ENCODE results near the gene RAP1GAP.

Gene RAP1GAP

GRCh38 chr1:21613072-21613867 is 55.9 kb downstream of the RAP1GAP start:
- Histone ChIP-seq H3K4me1 (ENCODE audit: insufficient read depth, low read length) (peaks cover under 1% of the 10 kb centered on the region; the same call in 1 of the 2 replicates), H3K27ac (ENCODE audit: low read depth, low read length) (no peak overlapping the region), H3K9ac (ENCODE audit: low read depth, low read length) (no peak overlapping the region), H3K9me3 (ENCODE audit: insufficient read depth, low read depth, low read length) (no peaks in the 10 kb centered on the region), H3K36me3 (ENCODE audit: insufficient read depth, low read length) (no peaks in the 10 kb centered on the region), H3K27me3 (ENCODE audit: insufficient read depth, low read length) (no peaks in the 10 kb centered on the region), H3K4me3 (ENCODE audit: low read length) (no peak overlapping the region)
- 92% methylated on average over 19 of the region's 19 CpGs for WGBS

DNA sequence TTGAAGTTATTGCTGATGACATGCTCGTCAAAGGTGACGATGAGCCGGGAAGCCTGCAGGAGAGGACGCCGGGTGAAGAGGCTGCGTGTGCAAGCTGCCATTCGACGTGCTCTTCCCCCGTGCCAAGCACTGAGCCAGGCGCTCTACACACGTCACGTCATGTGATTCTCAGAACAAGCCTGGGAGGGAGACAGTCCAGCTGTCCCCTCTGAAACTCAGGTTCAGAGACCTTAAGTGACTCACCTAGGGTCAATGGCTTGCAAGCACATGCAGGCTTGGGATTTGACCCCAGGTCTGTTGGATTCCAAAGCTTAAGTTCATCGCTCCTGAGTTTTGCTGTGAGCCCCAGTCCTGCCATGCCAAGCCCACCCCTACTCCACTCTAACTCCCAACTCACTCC is 57.1 kb downstream of the RAP1GAP start:
- H3K27ac ChIP-seq (ENCODE audit: low read depth, low read length), result no peak overlapping the region
- H3K36me3 ChIP-seq (ENCODE audit: insufficient read depth, low read length), result no peaks in the 10 kb centered on the region
- H3K27me3 ChIP-seq (ENCODE audit: insufficient read depth, low read length), result no peaks in the 10 kb centered on the region
- H3K4me3 ChIP-seq (ENCODE audit: low read length), result no peak overlapping the region
- H3K9ac ChIP-seq (ENCODE audit: low read depth, low read length), result no peak overlapping the region
- WGBS, result 94% methylated on average over 13 of the region's 13 CpGs
- H3K9me3 ChIP-seq (ENCODE audit: insufficient read depth, low read depth, low read length), result no peaks in the 10 kb centered on the region
- H3K4me1 ChIP-seq (ENCODE audit: insufficient read depth, low read length), result peaks cover 3% of the 10 kb centered on the region; the same call in 1 of the 2 replicates

DNA sequence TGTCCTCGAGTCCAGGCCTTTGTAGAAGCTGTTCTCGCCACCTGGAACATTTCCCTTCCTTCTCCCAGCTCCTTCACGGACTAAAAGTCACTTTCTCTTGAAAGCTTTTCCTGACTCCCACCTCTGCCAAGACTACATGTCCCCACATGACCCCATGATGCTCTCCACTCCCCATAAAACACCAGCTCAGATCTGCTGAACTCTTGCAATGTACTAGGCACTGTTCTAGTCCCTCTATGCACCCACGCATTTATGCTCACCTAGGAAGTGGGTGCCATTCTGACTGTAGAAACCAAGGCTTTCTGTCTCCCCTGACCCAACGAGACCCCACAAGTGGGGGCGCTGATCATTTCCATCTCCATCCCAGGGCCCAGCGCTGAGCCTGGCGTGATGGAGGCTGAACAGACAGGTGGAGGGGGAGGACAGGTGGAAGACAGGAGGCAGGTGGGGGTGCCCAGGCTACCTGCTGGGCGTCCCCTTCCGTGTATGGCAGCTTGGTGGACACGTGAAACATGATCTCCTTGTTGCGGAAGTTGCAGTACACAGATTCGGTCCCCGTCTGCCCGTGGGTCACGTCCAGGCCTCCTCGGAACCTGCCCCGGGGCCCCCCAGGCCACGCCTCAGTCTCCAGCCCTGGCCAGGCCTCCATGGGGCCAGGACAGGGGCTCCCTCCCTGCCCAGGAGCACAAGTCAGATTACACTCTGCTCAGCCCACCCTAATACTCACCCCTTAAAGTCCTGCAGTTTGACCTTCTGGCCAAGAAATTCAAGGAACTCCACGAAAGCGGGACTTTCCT is 58.0 kb downstream of the RAP1GAP start:
- Histone ChIP-seq H3K27me3 (ENCODE audit: insufficient read depth, low read length) (no peaks in the 10 kb centered on the region), H3K9ac (ENCODE audit: low read depth, low read length) (no peak overlapping the region; the same call in 1 of the 2 replicates), H3K4me3 (ENCODE audit: low read length) (no peak overlapping the region), H3K9me3 (ENCODE audit: insufficient read depth, low read depth, low read length) (no peaks in the 10 kb centered on the region), H3K4me1 (ENCODE audit: insufficient read depth, low read length) (peaks cover 3% of the 10 kb centered on the region; the same call in 1 of the 2 replicates), H3K27ac (ENCODE audit: low read depth, low read length) (no peak overlapping the region), H3K36me3 (ENCODE audit: insufficient read depth, low read length) (no peaks in the 10 kb centered on the region)
- WGBS, result 94% methylated on average over 21 of the region's 21 CpGs

GRCh38 chr1:21610027-21610426 is 59.1 kb downstream of the RAP1GAP start:
- WGBS, result 94% methylated on average over 15 of the region's 16 CpGs
- Histone ChIP-seq H3K27ac (ENCODE audit: low read depth, low read length) (no peak overlapping the region), H3K9me3 (ENCODE audit: insufficient read depth, low read depth, low read length) (no peaks in the 10 kb centered on the region), H3K4me1 (ENCODE audit: insufficient read depth, low read length) (peaks cover 3% of the 10 kb centered on the region; the same call in 1 of the 2 replicates), H3K36me3 (ENCODE audit: insufficient read depth, low read length) (no peaks in the 10 kb centered on the region), H3K27me3 (ENCODE audit: insufficient read depth, low read length) (no peaks in the 10 kb centered on the region), H3K4me3 (ENCODE audit: low read length) (no peak overlapping the region), H3K9ac (ENCODE audit: low read depth, low read length) (no peak overlapping the region)

- no peaks in the 10 kb centered on the region for H3K9me3 ChIP-seq (ENCODE audit: insufficient read depth, low read depth, low read length)
- 86% methylated on average over 4 of the region's 4 CpGs for WGBS
- H3K4me3 ChIP-seq (ENCODE audit: low read length), result no peak overlapping the region
- no peak overlapping the region for H3K27ac ChIP-seq (ENCODE audit: low read depth, low read length)
- H3K4me1 ChIP-seq (ENCODE audit: insufficient read depth, low read length), result peaks cover 3% of the 10 kb centered on the region; the same call in 1 of the 2 replicates
- no peaks in the 10 kb centered on the region for H3K36me3 ChIP-seq (ENCODE audit: insufficient read depth, low read length)
- H3K27me3 ChIP-seq (ENCODE audit: insufficient read depth, low read length), result no peaks in the 10 kb centered on the region
- no peak overlapping the region for H3K9ac ChIP-seq (ENCODE audit: low read depth, low read length)
Measured at GRCh38 chr1:21608798-21609197, 60.4 kb downstream of the RAP1GAP start.

DNA sequence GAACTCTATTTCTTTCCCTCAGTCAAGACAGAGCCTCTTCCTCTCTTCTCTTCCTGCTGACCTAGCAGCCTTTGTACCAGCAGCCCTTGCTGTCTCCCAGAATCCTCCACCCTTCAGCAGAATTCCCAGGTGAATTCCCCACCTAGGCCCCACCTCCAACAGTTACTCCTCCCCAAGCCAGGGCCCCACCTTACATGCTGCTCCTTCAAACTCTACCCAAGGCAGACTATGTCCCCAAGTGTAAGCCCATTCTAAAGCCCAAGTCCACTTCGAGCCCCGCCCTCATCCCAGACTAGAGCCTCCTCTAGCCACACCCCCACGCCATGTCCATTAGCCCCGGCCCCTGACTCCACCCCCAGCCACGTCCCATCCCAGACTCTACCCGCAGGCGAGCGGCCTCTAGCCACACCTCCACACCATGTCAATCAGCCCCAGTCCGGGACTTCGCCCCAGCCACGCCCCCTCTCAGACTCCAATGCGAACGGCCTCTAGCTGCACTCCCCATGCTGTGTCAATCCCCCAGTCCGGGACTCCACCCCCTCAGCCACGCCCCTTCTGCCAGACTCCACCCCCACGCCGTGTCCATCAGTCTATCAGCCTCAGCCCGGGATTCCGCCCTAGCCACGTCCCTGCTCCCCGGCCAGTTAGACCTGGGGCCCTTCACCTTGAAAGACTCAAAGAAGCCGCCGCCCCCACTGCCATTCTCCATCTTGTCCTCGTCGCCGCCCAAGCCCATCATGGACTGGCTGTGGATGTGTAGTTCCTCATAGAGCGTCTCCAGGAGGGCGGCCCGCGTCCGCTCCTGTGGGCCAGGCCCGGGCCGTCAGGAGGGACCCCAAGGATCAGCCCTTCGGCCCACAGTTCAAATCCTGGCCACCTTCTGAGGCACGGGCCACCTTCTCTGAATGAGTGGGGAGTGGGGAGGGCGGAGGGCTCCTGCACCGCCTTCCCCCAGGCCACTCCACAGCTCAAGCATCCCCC is 61.3 kb downstream of the RAP1GAP start:
- no peak overlapping the region for H3K27ac ChIP-seq (ENCODE audit: low read depth, low read length)
- H3K36me3 ChIP-seq (ENCODE audit: insufficient read depth, low read length), result no peaks in the 10 kb centered on the region
- 33% methylated on average over 37 of the region's 37 CpGs for WGBS
- no peak overlapping the region for H3K9ac ChIP-seq (ENCODE audit: low read depth, low read length)
- no peaks in the 10 kb centered on the region for H3K27me3 ChIP-seq (ENCODE audit: insufficient read depth, low read length)
- peaks cover 3% of the 10 kb centered on the region; the same call in 1 of the 2 replicates for H3K4me1 ChIP-seq (ENCODE audit: insufficient read depth, low read length)
- H3K9me3 ChIP-seq (ENCODE audit: insufficient read depth, low read depth, low read length), result no peaks in the 10 kb centered on the region
- H3K4me3 ChIP-seq (ENCODE audit: low read length), result peak overlapping the region; percentile 27; the same call in 1 of the 2 replicates

DNA sequence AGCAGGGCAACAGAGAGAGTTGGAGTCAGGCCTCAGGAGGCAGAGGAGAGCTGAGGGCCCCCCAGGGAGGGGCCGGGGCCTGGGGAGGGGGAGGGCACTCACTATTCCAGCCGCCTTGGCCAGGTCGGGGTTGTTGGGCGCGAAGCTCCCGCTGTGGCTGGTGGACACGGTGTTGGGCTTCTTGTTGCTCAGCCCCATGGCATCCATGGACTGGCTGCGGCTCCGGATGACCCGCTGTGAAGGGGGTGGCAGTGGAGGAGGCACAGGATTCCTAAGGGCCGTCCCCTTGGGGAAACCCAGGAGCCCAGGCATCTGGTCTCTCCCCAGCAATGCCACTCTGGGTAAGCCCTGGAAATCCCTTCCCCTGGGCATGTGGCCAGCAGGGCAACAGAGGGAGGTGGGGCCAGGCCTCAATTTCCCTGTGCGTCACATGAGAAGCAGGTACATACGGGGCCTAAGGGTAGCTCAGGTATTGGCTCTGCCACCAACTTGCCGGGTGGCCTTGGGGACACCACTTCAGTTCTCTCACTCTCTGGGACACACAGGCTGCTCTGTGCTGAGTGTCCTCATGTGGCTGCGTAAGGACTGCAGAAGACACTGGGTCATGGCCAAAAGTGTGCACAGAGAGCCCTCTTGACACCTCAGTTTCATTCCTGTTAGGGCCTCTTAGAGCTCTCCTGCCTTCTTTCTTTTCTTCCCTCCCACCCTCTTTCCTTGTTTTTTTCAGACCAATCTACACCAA is 63.0 kb downstream of the RAP1GAP start:
- Histone ChIP-seq H3K27ac (ENCODE audit: low read depth, low read length) (no peak overlapping the region), H3K9ac (ENCODE audit: low read depth, low read length) (no peak overlapping the region), H3K27me3 (ENCODE audit: insufficient read depth, low read length) (no peaks in the 10 kb centered on the region), H3K4me1 (ENCODE audit: insufficient read depth, low read length) (peaks cover 3% of the 10 kb centered on the region; the same call in 1 of the 2 replicates), H3K9me3 (ENCODE audit: insufficient read depth, low read depth, low read length) (no peaks in the 10 kb centered on the region), H3K36me3 (ENCODE audit: insufficient read depth, low read length) (no peaks in the 10 kb centered on the region), H3K4me3 (ENCODE audit: low read length) (no peak overlapping the region)
- WGBS, result 88% methylated on average over 14 of the region's 15 CpGs

DNA sequence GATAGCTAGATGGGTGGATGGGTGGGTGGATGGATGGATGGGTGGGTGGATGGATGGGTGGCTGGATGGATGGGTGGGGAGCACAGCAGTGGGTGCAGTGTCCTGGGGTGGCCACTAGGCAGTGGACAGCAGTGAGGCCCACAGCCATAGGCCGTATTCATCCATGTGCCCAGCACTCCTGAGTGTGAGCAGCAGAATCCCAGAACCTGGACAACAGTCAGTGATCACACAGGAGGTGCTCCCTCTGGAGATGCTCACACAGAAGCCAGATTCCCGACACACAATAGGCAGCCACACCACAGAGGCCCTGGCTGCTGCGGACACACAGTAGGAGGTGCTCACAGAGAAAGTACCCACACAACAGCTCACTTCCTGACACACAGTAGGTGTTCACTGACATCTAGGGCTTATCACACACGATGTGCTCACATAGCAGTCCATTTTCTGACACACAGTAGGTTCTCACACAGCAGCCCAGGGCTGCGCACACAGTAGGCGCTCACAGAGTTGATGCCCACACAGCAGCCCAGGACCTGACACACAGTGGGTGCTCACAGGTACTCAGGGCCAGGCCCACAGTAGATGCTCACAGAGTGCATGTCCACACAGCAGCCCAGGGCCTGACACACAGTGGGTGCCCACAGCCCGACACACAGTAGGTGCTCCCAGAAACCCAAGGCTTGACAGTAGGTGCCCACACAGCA is 64.0 kb downstream of the RAP1GAP start:
- Histone ChIP-seq H3K9ac (ENCODE audit: low read depth, low read length) (no peak overlapping the region), H3K27me3 (ENCODE audit: insufficient read depth, low read length) (no peaks in the 10 kb centered on the region), H3K9me3 (ENCODE audit: insufficient read depth, low read depth, low read length) (no peaks in the 10 kb centered on the region), H3K27ac (ENCODE audit: low read depth, low read length) (no peak overlapping the region), H3K4me3 (ENCODE audit: low read length) (no peak overlapping the region), H3K4me1 (ENCODE audit: insufficient read depth, low read length) (peaks cover 3% of the 10 kb centered on the region; the same call in 1 of the 2 replicates), H3K36me3 (ENCODE audit: insufficient read depth, low read length) (no peaks in the 10 kb centered on the region)
- WGBS, result 89% methylated on average over 7 of the region's 7 CpGs

- Histone ChIP-seq H3K9ac (ENCODE audit: low read depth, low read length) (no peak overlapping the region), H3K4me3 (ENCODE audit: low read length) (no peak overlapping the region), H3K27me3 (ENCODE audit: insufficient read depth, low read length) (no peaks in the 10 kb centered on the region), H3K36me3 (ENCODE audit: insufficient read depth, low read length) (no peaks in the 10 kb centered on the region), H3K9me3 (ENCODE audit: insufficient read depth, low read depth, low read length) (no peaks in the 10 kb centered on the region), H3K27ac (ENCODE audit: low read depth, low read length) (no peak overlapping the region), H3K4me1 (ENCODE audit: insufficient read depth, low read length) (peaks cover 3% of the 10 kb centered on the region; the same call in 1 of the 2 replicates)
- 87% methylated on average over 12 of the region's 12 CpGs for WGBS
Measured at GRCh38 chr1:21604208-21604957, 64.8 kb downstream of the RAP1GAP start.

Data from HUES64 (cell line).